ENCODE data around the gene VPS52.

The VPS52 gene

GRCh38 chr6:33272275-33273128 is 826 bp upstream of the VPS52 start:
- TF ChIP-seq ZBTB7A (IDR thresholded peaks at IDR 0.05; ENCODE audit: low read depth) (no peak), EP300 (IDR thresholded peaks at IDR 0.05; ENCODE audit: borderline replicate concordance) (no peak), TAF1 (IDR thresholded peaks at IDR 0.05; ENCODE audit: low read depth) (peak; percentile 37; the same call in 1 of the 2 replicates), USF1 (IDR thresholded peaks at IDR 0.05) (no peak)

- TF ChIP-seq, protein P1, sequence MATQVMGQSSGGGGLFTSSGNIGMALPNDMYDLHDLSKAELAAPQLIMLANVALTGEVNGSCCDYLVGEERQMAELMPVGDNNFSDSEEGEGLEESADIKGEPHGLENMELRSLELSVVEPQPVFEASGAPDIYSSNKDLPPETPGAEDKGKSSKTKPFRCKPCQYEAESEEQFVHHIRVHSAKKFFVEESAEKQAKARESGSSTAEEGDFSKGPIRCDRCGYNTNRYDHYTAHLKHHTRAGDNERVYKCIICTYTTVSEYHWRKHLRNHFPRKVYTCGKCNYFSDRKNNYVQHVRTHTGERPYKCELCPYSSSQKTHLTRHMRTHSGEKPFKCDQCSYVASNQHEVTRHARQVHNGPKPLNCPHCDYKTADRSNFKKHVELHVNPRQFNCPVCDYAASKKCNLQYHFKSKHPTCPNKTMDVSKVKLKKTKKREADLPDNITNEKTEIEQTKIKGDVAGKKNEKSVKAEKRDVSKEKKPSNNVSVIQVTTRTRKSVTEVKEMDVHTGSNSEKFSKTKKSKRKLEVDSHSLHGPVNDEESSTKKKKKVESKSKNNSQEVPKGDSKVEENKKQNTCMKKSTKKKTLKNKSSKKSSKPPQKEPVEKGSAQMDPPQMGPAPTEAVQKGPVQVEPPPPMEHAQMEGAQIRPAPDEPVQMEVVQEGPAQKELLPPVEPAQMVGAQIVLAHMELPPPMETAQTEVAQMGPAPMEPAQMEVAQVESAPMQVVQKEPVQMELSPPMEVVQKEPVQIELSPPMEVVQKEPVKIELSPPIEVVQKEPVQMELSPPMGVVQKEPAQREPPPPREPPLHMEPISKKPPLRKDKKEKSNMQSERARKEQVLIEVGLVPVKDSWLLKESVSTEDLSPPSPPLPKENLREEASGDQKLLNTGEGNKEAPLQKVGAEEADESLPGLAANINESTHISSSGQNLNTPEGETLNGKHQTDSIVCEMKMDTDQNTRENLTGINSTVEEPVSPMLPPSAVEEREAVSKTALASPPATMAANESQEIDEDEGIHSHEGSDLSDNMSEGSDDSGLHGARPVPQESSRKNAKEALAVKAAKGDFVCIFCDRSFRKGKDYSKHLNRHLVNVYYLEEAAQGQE (IDR thresholded peaks at IDR 0.05; ENCODE audit: low read depth) = no peak
- TF ChIP-seq CEBPB (IDR thresholded peaks at IDR 0.05) = no peak
Observed at GRCh38 chr6:33271117-33271467, 584 bp downstream of the VPS52 start.

DNA sequence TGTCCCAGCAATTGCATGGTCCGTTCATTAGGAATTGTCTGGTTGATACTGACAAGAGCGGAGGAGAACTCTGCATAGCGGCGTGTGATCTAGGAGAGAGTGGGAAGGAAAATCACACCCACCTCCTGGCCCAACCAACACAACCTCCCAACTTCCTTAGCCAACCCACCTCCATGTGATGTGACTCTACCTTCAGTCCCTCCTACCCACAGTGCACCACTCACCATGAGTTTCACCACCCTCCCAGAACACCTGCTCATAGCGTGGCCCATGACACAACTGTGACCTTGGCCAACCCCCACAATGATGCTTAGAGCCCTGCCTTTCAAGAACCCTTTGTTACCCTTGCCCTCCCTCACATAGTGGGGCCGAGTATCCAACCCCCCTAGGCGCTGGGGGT is 7.7 kb downstream of the VPS52 start:
- TF ChIP-seq TAF1 (IDR thresholded peaks at IDR 0.05; ENCODE audit: low read depth) = no peak
- no peak for TF ChIP-seq MAX (IDR thresholded peaks at IDR 0.05)
- TF ChIP-seq YY1 (IDR thresholded peaks at IDR 0.05; ENCODE audit: low read depth) = no peak
- TF ChIP-seq, protein P1 (IDR thresholded peaks at IDR 0.05; ENCODE audit: low read depth) = no peak
- no peak for TF ChIP-seq FOXM1 (IDR thresholded peaks at IDR 0.05; ENCODE audit: borderline replicate concordance, low read depth)
- no peak for TF ChIP-seq CEBPB (IDR thresholded peaks at IDR 0.05)
- TF ChIP-seq NFIC (IDR thresholded peaks at IDR 0.05) = no peak
- no peak for TF ChIP-seq EP300 (IDR thresholded peaks at IDR 0.05; ENCODE audit: borderline replicate concordance)
- TF ChIP-seq EGR1 (IDR thresholded peaks at IDR 0.05) = no peak
- TF ChIP-seq ZBTB7A (IDR thresholded peaks at IDR 0.05; ENCODE audit: low read depth) = no peak
- no peak for TF ChIP-seq TEAD4 (IDR thresholded peaks at IDR 0.05)
- TF ChIP-seq USF1 (IDR thresholded peaks at IDR 0.05) = no peak
- TF ChIP-seq CREB1 (IDR thresholded peaks at IDR 0.05; ENCODE audit: low read depth) = no peak
- TF ChIP-seq TCF12 (IDR thresholded peaks at IDR 0.05; ENCODE audit: low read depth) = no peak
- TF ChIP-seq RAD21 (IDR thresholded peaks at IDR 0.05; ENCODE audit: low read depth) = no peak

GRCh38 chr6:33259032-33259431 is 12.6 kb downstream of the VPS52 start:
- TF ChIP-seq FOXM1 (IDR thresholded peaks at IDR 0.05; ENCODE audit: borderline replicate concordance, low read depth) (no peak), TCF12 (IDR thresholded peaks at IDR 0.05; ENCODE audit: low read depth) (no peak), EGR1 (IDR thresholded peaks at IDR 0.05) (no peak), NFIC (IDR thresholded peaks at IDR 0.05) (no peak), CREB1 (IDR thresholded peaks at IDR 0.05; ENCODE audit: low read depth) (no peak), TEAD4 (IDR thresholded peaks at IDR 0.05) (no peak), MAX (IDR thresholded peaks at IDR 0.05) (no peak), USF1 (IDR thresholded peaks at IDR 0.05) (no peak), RAD21 (IDR thresholded peaks at IDR 0.05; ENCODE audit: low read depth) (no peak)

- no peak for TF ChIP-seq RAD21 (IDR thresholded peaks at IDR 0.05; ENCODE audit: low read depth)
- no peak for TF ChIP-seq EP300 (IDR thresholded peaks at IDR 0.05; ENCODE audit: borderline replicate concordance)
- TF ChIP-seq EGR1 (IDR thresholded peaks at IDR 0.05) = no peak
- no peak for TF ChIP-seq USF1 (IDR thresholded peaks at IDR 0.05)
- TF ChIP-seq TCF12 (IDR thresholded peaks at IDR 0.05; ENCODE audit: low read depth) = no peak
- TF ChIP-seq YY1 (IDR thresholded peaks at IDR 0.05; ENCODE audit: low read depth) = no peak
- TF ChIP-seq TAF1 (IDR thresholded peaks at IDR 0.05; ENCODE audit: low read depth) = no peak
- TF ChIP-seq FOXM1 (IDR thresholded peaks at IDR 0.05; ENCODE audit: borderline replicate concordance, low read depth) = no peak
- TF ChIP-seq, protein P1 (IDR thresholded peaks at IDR 0.05; ENCODE audit: low read depth) = no peak
- TF ChIP-seq CREB1 (IDR thresholded peaks at IDR 0.05; ENCODE audit: low read depth) = no peak
- no peak for TF ChIP-seq CEBPB (IDR thresholded peaks at IDR 0.05)
- no peak for TF ChIP-seq ZBTB7A (IDR thresholded peaks at IDR 0.05; ENCODE audit: low read depth)
Observed at GRCh38 chr6:33254591-33254990, 17.1 kb downstream of the VPS52 start.

Measured in Ishikawa (cell line).